Endothelial cell of umbilical vein (primary cell): ENCODE measurements around the gene RNF217.
"Not testable (repeated sequence)": the region's sequence is repeated elsewhere in the genome, so short reads cannot be mapped to it uniquely, and the experiment has no call there.

ENCODE experiments used
- CTCF ChIP-seq, 2 donors: IDR thresholded peaks; 1 replicate in 1 of 2; 2 replicates in 1 of 2; pipeline ENCODE4 v1.5.1; 2011; ENCODE audit warnings: low read length in 2 of 2, mild to moderate bottlenecking in 2 of 2, moderate library complexity in 2 of 2, control low read depth in 1 of 2, inconsistent platforms in 1 of 2, low read depth in 1 of 2; ENCODE audit not compliant: insufficient read depth in 1 of 2; ENCODE audit errors: extremely low read depth in 1 of 2
- EZH2 ChIP-seq: IDR thresholded peaks from 2 replicates; pipeline ENCODE4 v1.6.1; 2012; ENCODE audit warnings: borderline replicate concordance, low read depth, mild to moderate bottlenecking, moderate library complexity, low read length, inconsistent platforms; ENCODE audit not compliant: severe bottlenecking
- FOS ChIP-seq: IDR thresholded peaks from 2 replicates; pipeline ENCODE4 v1.6.1; 2011; ENCODE audit warnings: mild to moderate bottlenecking, low read length, moderate library complexity, borderline replicate concordance; ENCODE audit not compliant: insufficient read depth
- GATA2 ChIP-seq: IDR thresholded peaks from 2 replicates; pipeline ENCODE4 v1.7.0; 2011; ENCODE audit warnings: low read depth, mild to moderate bottlenecking, moderate library complexity, mixed read lengths, low read length; ENCODE audit not compliant: insufficient read length, insufficient read depth
- JUN ChIP-seq: IDR thresholded peaks from 2 replicates; pipeline ENCODE4 v1.6.1; 2011; ENCODE audit warnings: borderline replicate concordance, low read depth; ENCODE audit not compliant: insufficient read length, insufficient read depth
- MAX ChIP-seq: IDR thresholded peaks from 2 replicates; pipeline ENCODE4 v1.6.1; 2011; ENCODE audit not compliant: insufficient read depth, insufficient read length
- MYC ChIP-seq: IDR thresholded peaks from one replicate; pipeline ENCODE4 v1.6.1; 2011; ENCODE audit warnings: mild to moderate bottlenecking, low read depth, low read length
- POLR2A ChIP-seq: IDR thresholded peaks from 2 replicates; pipeline ENCODE4 v1.6.1; 2012; ENCODE audit warnings: low read depth, mild to moderate bottlenecking, control low read depth, low read length
- POLR2AphosphoS5 ChIP-seq: IDR thresholded peaks from 2 replicates; pipeline ENCODE4 v1.6.1; 2012; ENCODE audit warnings: low read depth, mild to moderate bottlenecking, control low read depth, low read length, moderate library complexity; ENCODE audit not compliant: insufficient read depth

- not testable (repeated sequence) for TF ChIP-seq EZH2; POLR2AphosphoS5; POLR2A; CTCF (IDR thresholded peaks at IDR 0.05; ENCODE audit: extremely low read depth in 1 of 2, insufficient read depth in 1 of 2, low read depth in 1 of 2, low read length in 2 of 2); MYC; JUN; MAX; GATA2; FOS
Observed at GRCh38 chr6:125034929-125035328, 72.7 kb downstream of the RNF217 start.
